GM08714 (cell line): ENCODE data around the gene EDARADD.

Source experiments
- H3K4me3 ChIP-seq: fragments of 200-500 bp; sonication (Bioruptor generic); 2 replicates; pipeline ENCODE4 v1.5.1; 2014; ENCODE audit warnings: mild to moderate bottlenecking, low read length, inconsistent platforms
- ZNF274 ChIP-seq: IDR thresholded peaks from 2 replicates; pipeline ENCODE4 v1.6.1; 2012; ENCODE audit warnings: mild to moderate bottlenecking, low read depth, low read length

Gene EDARADD

GRCh38 chr1:236371083-236371482, 23.0 kb upstream of the EDARADD start:
- no peak for TF ChIP-seq ZNF274
- no peak overlapping the region for H3K4me3 ChIP-seq

DNA sequence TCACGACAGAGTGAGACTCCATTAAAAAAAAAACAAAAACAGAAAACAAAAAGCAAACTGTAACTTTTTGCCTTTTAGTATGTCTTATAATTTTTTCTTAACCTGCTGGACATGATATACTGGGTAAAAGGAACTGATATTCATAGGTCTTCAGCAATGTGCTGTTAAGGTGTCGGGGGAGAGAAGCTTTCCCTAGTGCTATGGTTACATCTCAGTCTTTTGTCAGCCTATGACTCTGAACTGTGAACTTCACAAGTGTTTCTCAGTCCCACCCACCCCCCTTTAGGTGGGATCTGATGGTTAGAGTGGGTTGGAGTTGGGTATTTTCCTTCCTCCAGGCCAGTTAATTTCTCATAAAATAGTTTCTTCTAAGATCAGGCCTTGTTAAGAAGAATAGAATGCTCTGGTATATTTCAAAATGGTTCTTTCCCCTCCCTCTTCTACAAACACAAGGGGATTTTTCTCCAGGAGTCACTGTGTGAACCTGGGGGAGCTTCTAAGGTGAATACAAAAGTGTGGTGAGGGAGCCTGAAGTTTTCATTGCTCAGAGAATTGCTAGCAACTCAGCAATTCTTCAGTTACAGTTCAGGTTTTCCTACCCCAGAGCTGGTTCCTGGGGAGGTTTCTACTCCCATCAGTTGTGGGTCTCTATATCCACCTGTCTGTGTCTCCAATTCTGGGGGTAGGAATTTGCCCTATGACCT, 16.1 kb upstream of the EDARADD start:
- TF ChIP-seq ZNF274, result no peak
- H3K4me3 ChIP-seq, result no peak overlapping the region

- TF ChIP-seq ZNF274, result no peak
- no peak overlapping the region for H3K4me3 ChIP-seq
Measured at GRCh38 chr1:236381565-236382158, 12.4 kb upstream of the EDARADD start.

GRCh38 chr1:236388332-236388731, 5.8 kb upstream of the EDARADD start:
- no peak overlapping the region for H3K4me3 ChIP-seq
- no peak for TF ChIP-seq ZNF274

- no peak for TF ChIP-seq ZNF274
- no peak overlapping the region for H3K4me3 ChIP-seq
Measured at GRCh38 chr1:236389253-236389652, 4.8 kb upstream of the EDARADD start.

GRCh38 chr1:236391008-236391407, 3.1 kb upstream of the EDARADD start:
- TF ChIP-seq ZNF274, result no peak
- no peak overlapping the region for H3K4me3 ChIP-seq

DNA sequence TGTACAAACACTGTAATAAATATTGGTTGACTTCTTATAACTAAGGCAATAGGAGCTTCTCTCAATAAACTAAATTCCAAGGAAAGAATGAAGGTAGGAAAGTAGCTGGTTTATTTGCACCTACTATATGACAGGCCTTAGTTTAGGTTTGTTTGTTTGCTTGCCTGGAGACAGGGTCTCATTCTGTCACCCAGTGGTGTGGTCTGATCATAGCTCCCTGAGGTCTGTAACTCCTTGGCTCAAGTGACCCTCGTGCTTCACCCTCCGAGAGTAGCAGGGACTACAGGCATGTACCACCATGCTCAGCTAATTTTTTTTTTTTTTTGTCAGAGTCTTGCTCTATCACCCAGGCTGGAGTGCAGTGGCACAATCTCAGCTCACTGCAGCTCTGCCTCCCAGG, 1.9 kb upstream of the EDARADD start:
- no peak for TF ChIP-seq ZNF274

GRCh38 chr1:236394879-236395229, 768 bp downstream of the EDARADD start:
- peak overlapping the region; percentile 62 for H3K4me3 ChIP-seq

More for the DNA sequence above, 1.9 kb upstream of the EDARADD start:
- no peak overlapping the region for H3K4me3 ChIP-seq

DNA sequence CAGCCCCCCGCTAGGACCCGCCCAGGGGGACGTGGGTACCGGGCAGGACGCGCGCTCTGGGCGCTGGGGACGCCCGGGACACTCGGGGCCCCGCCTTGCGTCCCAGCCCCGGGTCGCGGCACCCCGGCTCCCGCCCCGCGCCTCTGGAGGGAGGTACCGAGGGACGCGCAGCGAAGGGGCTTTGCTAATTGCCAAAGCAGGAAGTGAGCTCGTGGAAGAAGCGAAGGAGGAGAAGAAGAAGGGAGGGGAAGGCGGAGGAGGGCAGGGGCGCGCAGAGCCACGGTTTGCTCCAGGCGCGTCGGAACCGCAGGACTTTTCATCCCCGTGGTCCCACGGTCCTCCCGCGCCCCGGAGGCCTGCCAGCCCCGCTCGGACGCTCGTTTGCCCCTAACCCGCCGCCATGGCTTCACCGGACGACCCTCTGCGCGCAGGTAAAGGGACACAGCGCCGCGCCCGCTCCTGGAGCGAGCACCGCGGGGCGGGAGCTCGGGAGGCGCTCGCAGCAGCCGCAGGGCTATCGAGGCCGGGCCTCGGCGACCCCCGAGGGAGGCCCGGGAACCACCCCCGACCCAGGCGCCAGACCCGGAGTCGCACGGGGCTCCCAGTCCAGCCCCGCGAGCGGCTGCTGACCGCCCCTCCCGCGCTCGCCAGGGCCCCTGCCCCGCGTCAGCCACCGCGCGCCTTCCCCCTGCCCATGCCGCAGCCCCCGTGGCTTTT, 1.3 kb downstream of the EDARADD start:
- peak overlapping the region; percentile 62 for H3K4me3 ChIP-seq
- TF ChIP-seq ZNF274, result no peak

More at GRCh38 chr1:236394879-236395229, 768 bp downstream of the EDARADD start:
- TF ChIP-seq ZNF274, result no peak

- no peak for TF ChIP-seq ZNF274
- H3K4me3 ChIP-seq, result peak overlapping the region; percentile 62
Measured at GRCh38 chr1:236395947-236396664, 2.0 kb downstream of the EDARADD start.

GRCh38 chr1:236396665-236397043, 2.6 kb downstream of the EDARADD start:
- H3K4me3 ChIP-seq, result peak overlapping the region; percentile 62; the same call in 1 of the 2 replicates
- TF ChIP-seq ZNF274, result no peak

GRCh38 chr1:236397173-236397759, 3.2 kb downstream of the EDARADD start:
- no peak overlapping the region for H3K4me3 ChIP-seq
- no peak for TF ChIP-seq ZNF274

DNA sequence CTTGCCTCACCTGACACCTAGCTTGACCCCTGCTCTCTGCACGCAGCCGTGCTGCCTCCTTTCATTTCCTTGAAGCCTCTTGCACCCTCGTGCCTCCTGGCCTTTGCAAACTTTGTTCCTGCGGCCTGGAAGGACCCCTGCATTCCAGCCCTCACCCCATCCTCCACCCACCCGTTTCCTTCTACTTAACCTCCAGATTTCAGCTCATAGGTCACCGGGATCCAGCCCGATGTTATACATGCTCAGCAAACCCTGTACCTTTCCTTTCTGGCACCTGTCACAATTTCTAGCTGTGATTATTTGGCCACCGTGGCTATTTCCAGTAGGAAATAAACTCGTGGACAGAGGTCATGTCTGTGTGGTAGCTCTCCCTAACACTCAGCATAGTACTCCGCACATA, 4.5 kb downstream of the EDARADD start:
- TF ChIP-seq ZNF274, result no peak
- H3K4me3 ChIP-seq, result no peak overlapping the region

- TF ChIP-seq ZNF274, result no peak
Measured at GRCh38 chr1:236400061-236400603, 6.0 kb downstream of the EDARADD start.

DNA sequence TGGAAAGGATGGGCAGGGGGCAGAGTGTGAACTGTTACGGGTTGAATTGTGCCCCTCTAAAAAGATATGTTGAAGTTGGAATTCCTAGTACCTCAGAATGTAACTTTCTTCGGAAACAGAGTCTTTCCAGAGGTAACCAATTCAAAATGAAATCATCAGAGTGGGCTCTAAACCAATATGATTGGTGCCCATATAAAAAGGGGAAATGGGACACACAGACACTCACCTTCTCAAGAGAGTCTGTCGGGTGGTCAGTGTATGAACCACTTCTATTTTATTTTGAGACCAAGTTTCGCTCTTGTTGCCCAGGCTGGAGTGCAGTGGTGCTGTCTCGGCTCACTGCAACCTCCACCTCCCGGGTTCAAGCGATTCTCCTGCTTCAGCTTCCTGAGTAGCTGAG, 7.6 kb downstream of the EDARADD start:
- no peak for TF ChIP-seq ZNF274
- no peak overlapping the region for H3K4me3 ChIP-seq

More at GRCh38 chr1:236400061-236400603, 6.0 kb downstream of the EDARADD start:
- no peak overlapping the region for H3K4me3 ChIP-seq
